ENCODE results near the gene LRRC7. TPM values are rescaled to one million over a fixed set of nuclear protein-coding genes. Genes with fewer than 3 reads are reported as not detected.

Gene LRRC7
- total RNA-seq, 1 experiment from 2014 or later, result not detected

GRCh38 chr1:69737527-69738185, 169.9 kb downstream of the LRRC7 start:
- CTCF ChIA-PET, result no interaction called here
- ATAC-seq (peak; percentile 84), DNase-seq (ENCODE audit: low read depth, low spot score) (peak; percentile 42)
- intact Hi-C loops (cut with micrococcal nuclease; ENCODE audit: unreplicated experiment) (loop anchor here (1.0 to 5.0 kb wide), 2 partner anchors 918 to 1265 kb away; no protein-coding TSS in a partner anchor), in situ Hi-C loops (cut with HindIII; ENCODE audit: low pct_unique_long_range_greater_than_20kb, low sequenced_read_pairs) (no loop called here)
- Histone ChIP-seq H3K9me3 (ENCODE audit: control insufficient read depth, insufficient read depth, low read depth, low read length) (no peaks in the 10 kb centered on the region), H3K36me3 (ENCODE audit: control insufficient read depth, insufficient read depth, low read length) (no peaks in the 10 kb centered on the region), H3K4me1 (ENCODE audit: control insufficient read depth, insufficient read depth, low read length) (no peaks in the 10 kb centered on the region), H3K4me3 (ENCODE audit: low read depth in 2 of 2, low read length in 2 of 2) (no peak overlapping the region), H3K27ac (ENCODE audit: low read length) (no peak overlapping the region), H3K27me3 (ENCODE audit: control insufficient read depth, insufficient read depth, low read length) (0 out of 2 replicates have a peak, but pooled peaks cover 2% of the 10 kb centered on the region)
- peak; percentile 72 for TF ChIP-seq CTCF (IDR thresholded peaks at IDR 0.05)
- TF ChIP-seq REST (IDR thresholded peaks at IDR 0.05; ENCODE audit: insufficient read depth in 1 of 2, low read depth in 2 of 2, low read length in 1 of 2), result no peak
- BruUV-seq (replicated peaks), result no TSS peak
- POLR2A ChIA-PET, result no interaction called here

- ChIA-PET CTCF (no interaction called here), POLR2A (no interaction called here)
- TF ChIP-seq CTCF (IDR thresholded peaks at IDR 0.05) (no peak), TCF7L2 (IDR thresholded peaks at IDR 0.05; ENCODE audit: low read depth, low read length) (no peak), POLR2AphosphoS5 (IDR thresholded peaks at IDR 0.05; ENCODE audit: low read depth, low read length) (no peak), SIN3A (IDR thresholded peaks at IDR 0.05; ENCODE audit: borderline replicate concordance, insufficient read depth, low read depth, low read length) (no peak), REST (IDR thresholded peaks at IDR 0.05; ENCODE audit: insufficient read depth in 1 of 2, low read depth in 2 of 2, low read length in 1 of 2) (no peak)
- no TSS peak for BruUV-seq (replicated peaks)
- ATAC-seq (no peak), DNase-seq (ENCODE audit: low read depth, low spot score) (no peak)
- H3K9me3 ChIP-seq (ENCODE audit: control insufficient read depth, insufficient read depth, low read depth, low read length), result no peaks in the 10 kb centered on the region
- H3K4me3 ChIP-seq (ENCODE audit: low read depth in 2 of 2, low read length in 2 of 2), result no peak overlapping the region
- no peaks in the 10 kb centered on the region for H3K36me3 ChIP-seq (ENCODE audit: control insufficient read depth, insufficient read depth, low read length)
- no peak overlapping the region for H3K27ac ChIP-seq (ENCODE audit: low read length)
- H3K27me3 ChIP-seq (ENCODE audit: control insufficient read depth, insufficient read depth, low read length), result 0 out of 2 replicates have a peak, but pooled peaks cover 2% of the 10 kb centered on the region
- in situ Hi-C loops (cut with HindIII; ENCODE audit: low pct_unique_long_range_greater_than_20kb, low sequenced_read_pairs) (no loop called here), intact Hi-C loops (cut with micrococcal nuclease; ENCODE audit: unreplicated experiment) (loop anchor here (5.0 kb wide), 1 partner anchor 1266 kb away; no protein-coding TSS in a partner anchor)
- H3K4me1 ChIP-seq (ENCODE audit: control insufficient read depth, insufficient read depth, low read length), result no peaks in the 10 kb centered on the region
Measured at GRCh38 chr1:69738458-69739250, 170.9 kb downstream of the LRRC7 start.

Measured in Panc1 (cell line).